Measurements from ENCODE around the gene PPP2R2C. TPM values are rescaled to one million over a fixed set of nuclear protein-coding genes. Genes with fewer than 3 reads are reported as not detected.
A peak's percentile ranks its signal among the peaks of the same experiment; 100 is the strongest.

Gene PPP2R2C
- polyA plus RNA-seq, 1 of the 3 experiments (the other 2 are of a cell fraction) = 0.21 TPM

DNA sequence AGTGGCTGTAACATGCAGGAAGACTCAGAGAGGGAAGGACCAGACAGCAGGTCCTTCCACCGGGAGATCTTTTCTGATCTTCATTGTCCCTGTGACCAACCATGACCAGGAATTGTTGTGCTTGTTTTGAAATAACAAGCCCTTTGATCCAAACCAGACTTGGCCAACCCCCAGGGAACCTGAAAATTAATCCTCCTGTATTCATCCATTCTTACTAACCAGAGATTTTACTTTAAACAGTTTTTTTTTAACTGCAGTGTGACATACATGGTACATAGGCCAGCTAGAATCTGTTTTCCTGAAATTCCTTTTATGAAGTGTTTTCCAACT, 198.8 kb downstream of the PPP2R2C start:
- WGBS (ENCODE audit: low lambda C conversion rate) = no CpG with 5 or more reads among the region's 1 CpG
- Histone ChIP-seq H4K20me1 (ENCODE audit: insufficient read depth) (peaks cover 13% of the 10 kb centered on the region), H3K4me3 (ENCODE audit: low read depth in 2 of 2, low read length in 1 of 2) (peak overlapping the region in 1 of 2 experiments; percentile 4; a peak in 1 of 4 replicates), H3K36me3 (replicated peaks in 1 of 2; ENCODE audit: control insufficient read depth in 1 of 2, insufficient read depth in 2 of 2, low read length in 1 of 2) (peaks cover 0 to 4% of the 10 kb centered on the region in 2 experiments), H3K9me2 (no peaks in the 10 kb centered on the region), H3K4me1 (ENCODE audit: control insufficient read depth in 1 of 2, insufficient read depth in 2 of 2, low read depth in 1 of 2, low read length in 1 of 2) (peaks cover 7 to 77% of the 10 kb centered on the region in 2 experiments; a peak in 3 of 4 replicates), H3K27me3 (ENCODE audit: insufficient read depth) (no peaks in the 10 kb centered on the region), H3K4me2 (peak overlapping the region; percentile 48), H2AFZ (ENCODE audit: low read depth) (no peak overlapping the region), H3K9ac (no peak overlapping the region), H3K79me2 (ENCODE audit: insufficient read depth) (peaks cover 15% of the 10 kb centered on the region; the same call in 1 of the 2 replicates), H3K27ac (ENCODE audit: low read depth in 2 of 2, low read length in 1 of 2) (peak overlapping the region; percentile 35 to 82), H3K9me3 (no peaks in the 10 kb centered on the region), H3F3A (replicated peaks; ENCODE audit: insufficient read depth) (no peaks in the 10 kb centered on the region)
- TF ChIP-seq CHD2 (IDR thresholded peaks at IDR 0.05; ENCODE audit: low read length, partially characterized antibody) = no peak
- 0 out of 2 replicates have a peak, but pooled peaks have one; percentile 34 for TF ChIP-seq GATA2 (CRISPR knock-in tag; IDR thresholded peaks at IDR 0.05)
- 0 out of 4 replicates have a peak, but pooled peaks of 1 of the 2 experiments have one; percentile 9 for TF ChIP-seq EP300 (IDR thresholded peaks at IDR 0.05; ENCODE audit: borderline replicate concordance in 1 of 2, low read depth in 1 of 2, low read length in 1 of 2)
- POLR2A ChIA-PET = no interaction called here
- DNase-seq = no peak
- CTCF ChIA-PET = interaction anchor here (1.7 to 37.6 kb wide), 3 partner anchors 16 to 52 kb away, joined by 3 to 1048 read pairs (median 247); no protein-coding TSS in a partner anchor

DNA sequence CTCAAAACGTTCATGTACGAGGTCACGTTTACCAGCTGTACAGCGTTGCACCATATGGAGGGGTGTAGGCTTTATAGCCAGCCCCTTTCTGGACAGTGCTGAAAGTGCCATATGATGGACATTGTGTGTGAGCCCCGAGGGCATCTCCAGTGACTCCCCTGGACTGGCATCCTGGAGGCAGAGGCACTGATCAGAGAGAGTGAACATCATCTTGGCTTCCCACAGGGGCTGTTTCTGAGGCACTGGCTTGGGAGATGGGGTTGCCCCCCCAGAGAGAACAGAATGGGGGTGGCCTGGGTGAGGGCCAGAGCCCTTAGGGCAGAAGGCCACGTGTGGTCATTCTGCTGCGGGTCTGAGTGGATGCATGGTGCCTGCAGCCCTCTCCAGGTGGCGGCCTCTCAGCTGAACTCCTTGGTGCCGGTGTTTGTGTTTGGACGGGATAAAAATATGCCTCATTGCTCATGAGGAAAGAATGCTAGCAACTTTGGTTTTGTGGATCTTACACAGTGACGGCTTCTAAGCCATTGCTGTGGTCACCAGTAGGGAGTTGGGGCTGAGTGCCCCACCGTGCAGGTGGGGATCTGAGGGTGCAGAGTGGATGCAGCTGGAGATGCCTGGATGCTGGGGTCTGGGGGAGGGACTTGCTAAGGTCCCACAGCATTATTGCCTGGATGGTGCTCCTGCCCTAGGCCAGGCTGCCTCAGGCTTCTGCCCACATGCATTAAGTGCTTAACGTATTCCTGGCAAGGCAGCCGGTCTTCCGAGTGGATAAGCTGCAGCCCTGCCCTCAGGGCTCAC, 199.4 kb downstream of the PPP2R2C start:
- Histone ChIP-seq H2AFZ (ENCODE audit: low read depth) (no peak overlapping the region), H3K9ac (no peak overlapping the region), H3K27me3 (ENCODE audit: insufficient read depth) (no peaks in the 10 kb centered on the region), H3F3A (replicated peaks; ENCODE audit: insufficient read depth) (no peaks in the 10 kb centered on the region), H3K27ac (ENCODE audit: low read depth in 2 of 2, low read length in 1 of 2) (peak overlapping the region; percentile 35 to 82), H3K9me3 (no peaks in the 10 kb centered on the region), H3K4me3 (ENCODE audit: low read depth in 2 of 2, low read length in 1 of 2) (no peak overlapping the region), H3K9me2 (no peaks in the 10 kb centered on the region), H3K79me2 (ENCODE audit: insufficient read depth) (peaks cover 15% of the 10 kb centered on the region; the same call in 1 of the 2 replicates), H4K20me1 (ENCODE audit: insufficient read depth) (peaks cover 13% of the 10 kb centered on the region), H3K36me3 (replicated peaks in 1 of 2; ENCODE audit: control insufficient read depth in 1 of 2, insufficient read depth in 2 of 2, low read length in 1 of 2) (no peaks in the 10 kb centered on the region), H3K4me1 (ENCODE audit: control insufficient read depth in 1 of 2, insufficient read depth in 2 of 2, low read depth in 1 of 2, low read length in 1 of 2) (peaks cover 7 to 71% of the 10 kb centered on the region in 2 experiments; a peak in 3 of 4 replicates), H3K4me2 (peak overlapping the region; percentile 48)
- ChIA-PET CTCF (interaction anchor here (1.5 to 37.6 kb wide), 4 partner anchors 17 to 53 kb away, joined by 3 to 1048 read pairs (median 126); no protein-coding TSS in a partner anchor), POLR2A (no interaction called here)
- peak; percentile 69 for DNase-seq
- 47% methylated on average over 12 of the region's 15 CpGs for WGBS (ENCODE audit: low lambda C conversion rate)
- TF ChIP-seq FOSL2 (IDR thresholded peaks at IDR 0.05; ENCODE audit: borderline replicate concordance, low read depth) (peak; percentile 46; the same call in 1 of the 2 replicates), POLR2AphosphoS5 (IDR thresholded peaks at IDR 0.05; ENCODE audit: low read depth, low read length) (no peak), EZH2phosphoT487 (IDR thresholded peaks at IDR 0.05; ENCODE audit: borderline replicate concordance, low read depth) (no peak), RAD21 (IDR thresholded peaks at IDR 0.05; ENCODE audit: low read length) (no peak), RFX5 (IDR thresholded peaks at IDR 0.05; ENCODE audit: low read length) (no peak), SMC3 (IDR thresholded peaks at IDR 0.05; ENCODE audit: low read depth, low read length) (no peak), EP300 (IDR thresholded peaks at IDR 0.05; ENCODE audit: borderline replicate concordance in 1 of 2, low read depth in 1 of 2, low read length in 1 of 2) (no peak; a peak in 1 of 4 replicates), RXRA (IDR thresholded peaks at IDR 0.05; ENCODE audit: borderline replicate concordance, low read depth) (0 out of 2 replicates have a peak, but pooled peaks have one; percentile 32), TCF12 (IDR thresholded peaks at IDR 0.05) (peak; percentile 62), ELF1 (IDR thresholded peaks at IDR 0.05) (no peak), NFIC (IDR thresholded peaks at IDR 0.05; ENCODE audit: borderline replicate concordance) (no peak), GABPA (IDR thresholded peaks at IDR 0.05; ENCODE audit: low read depth) (no peak), RCOR1 (IDR thresholded peaks at IDR 0.05; ENCODE audit: low read length) (no peak)
- TF ChIP-seq, protein P1, sequence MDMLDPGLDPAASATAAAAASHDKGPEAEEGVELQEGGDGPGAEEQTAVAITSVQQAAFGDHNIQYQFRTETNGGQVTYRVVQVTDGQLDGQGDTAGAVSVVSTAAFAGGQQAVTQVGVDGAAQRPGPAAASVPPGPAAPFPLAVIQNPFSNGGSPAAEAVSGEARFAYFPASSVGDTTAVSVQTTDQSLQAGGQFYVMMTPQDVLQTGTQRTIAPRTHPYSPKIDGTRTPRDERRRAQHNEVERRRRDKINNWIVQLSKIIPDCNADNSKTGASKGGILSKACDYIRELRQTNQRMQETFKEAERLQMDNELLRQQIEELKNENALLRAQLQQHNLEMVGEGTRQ (IDR thresholded peaks at IDR 0.05; ENCODE audit: borderline replicate concordance, low read depth, low read length) = no peak
- TF ChIP-seq, protein P2, sequence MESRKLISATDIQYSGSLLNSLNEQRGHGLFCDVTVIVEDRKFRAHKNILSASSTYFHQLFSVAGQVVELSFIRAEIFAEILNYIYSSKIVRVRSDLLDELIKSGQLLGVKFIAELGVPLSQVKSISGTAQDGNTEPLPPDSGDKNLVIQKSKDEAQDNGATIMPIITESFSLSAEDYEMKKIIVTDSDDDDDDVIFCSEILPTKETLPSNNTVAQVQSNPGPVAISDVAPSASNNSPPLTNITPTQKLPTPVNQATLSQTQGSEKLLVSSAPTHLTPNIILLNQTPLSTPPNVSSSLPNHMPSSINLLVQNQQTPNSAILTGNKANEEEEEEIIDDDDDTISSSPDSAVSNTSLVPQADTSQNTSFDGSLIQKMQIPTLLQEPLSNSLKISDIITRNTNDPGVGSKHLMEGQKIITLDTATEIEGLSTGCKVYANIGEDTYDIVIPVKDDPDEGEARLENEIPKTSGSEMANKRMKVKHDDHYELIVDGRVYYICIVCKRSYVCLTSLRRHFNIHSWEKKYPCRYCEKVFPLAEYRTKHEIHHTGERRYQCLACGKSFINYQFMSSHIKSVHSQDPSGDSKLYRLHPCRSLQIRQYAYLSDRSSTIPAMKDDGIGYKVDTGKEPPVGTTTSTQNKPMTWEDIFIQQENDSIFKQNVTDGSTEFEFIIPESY (IDR thresholded peaks at IDR 0.05; ENCODE audit: borderline replicate concordance, low read depth) = no peak
- TF ChIP-seq, protein P3, sequence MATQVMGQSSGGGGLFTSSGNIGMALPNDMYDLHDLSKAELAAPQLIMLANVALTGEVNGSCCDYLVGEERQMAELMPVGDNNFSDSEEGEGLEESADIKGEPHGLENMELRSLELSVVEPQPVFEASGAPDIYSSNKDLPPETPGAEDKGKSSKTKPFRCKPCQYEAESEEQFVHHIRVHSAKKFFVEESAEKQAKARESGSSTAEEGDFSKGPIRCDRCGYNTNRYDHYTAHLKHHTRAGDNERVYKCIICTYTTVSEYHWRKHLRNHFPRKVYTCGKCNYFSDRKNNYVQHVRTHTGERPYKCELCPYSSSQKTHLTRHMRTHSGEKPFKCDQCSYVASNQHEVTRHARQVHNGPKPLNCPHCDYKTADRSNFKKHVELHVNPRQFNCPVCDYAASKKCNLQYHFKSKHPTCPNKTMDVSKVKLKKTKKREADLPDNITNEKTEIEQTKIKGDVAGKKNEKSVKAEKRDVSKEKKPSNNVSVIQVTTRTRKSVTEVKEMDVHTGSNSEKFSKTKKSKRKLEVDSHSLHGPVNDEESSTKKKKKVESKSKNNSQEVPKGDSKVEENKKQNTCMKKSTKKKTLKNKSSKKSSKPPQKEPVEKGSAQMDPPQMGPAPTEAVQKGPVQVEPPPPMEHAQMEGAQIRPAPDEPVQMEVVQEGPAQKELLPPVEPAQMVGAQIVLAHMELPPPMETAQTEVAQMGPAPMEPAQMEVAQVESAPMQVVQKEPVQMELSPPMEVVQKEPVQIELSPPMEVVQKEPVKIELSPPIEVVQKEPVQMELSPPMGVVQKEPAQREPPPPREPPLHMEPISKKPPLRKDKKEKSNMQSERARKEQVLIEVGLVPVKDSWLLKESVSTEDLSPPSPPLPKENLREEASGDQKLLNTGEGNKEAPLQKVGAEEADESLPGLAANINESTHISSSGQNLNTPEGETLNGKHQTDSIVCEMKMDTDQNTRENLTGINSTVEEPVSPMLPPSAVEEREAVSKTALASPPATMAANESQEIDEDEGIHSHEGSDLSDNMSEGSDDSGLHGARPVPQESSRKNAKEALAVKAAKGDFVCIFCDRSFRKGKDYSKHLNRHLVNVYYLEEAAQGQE (IDR thresholded peaks at IDR 0.05; ENCODE audit: low read depth, low read length) = no peak
- TF ChIP-seq, protein P4, sequence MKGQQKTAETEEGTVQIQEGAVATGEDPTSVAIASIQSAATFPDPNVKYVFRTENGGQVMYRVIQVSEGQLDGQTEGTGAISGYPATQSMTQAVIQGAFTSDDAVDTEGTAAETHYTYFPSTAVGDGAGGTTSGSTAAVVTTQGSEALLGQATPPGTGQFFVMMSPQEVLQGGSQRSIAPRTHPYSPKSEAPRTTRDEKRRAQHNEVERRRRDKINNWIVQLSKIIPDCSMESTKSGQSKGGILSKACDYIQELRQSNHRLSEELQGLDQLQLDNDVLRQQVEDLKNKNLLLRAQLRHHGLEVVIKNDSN (IDR thresholded peaks at IDR 0.05; ENCODE audit: borderline replicate concordance, low read depth) = 0 out of 2 replicates have a peak, but pooled peaks have one; percentile 8

Measured in SK-N-SH (cell line).